Glutamatergic neuron (in vitro differentiated cells): Measurements from ENCODE around the gene PPP1CB. TPM values are rescaled to one million over a fixed set of nuclear protein-coding genes. Genes with fewer than 3 reads are reported as not detected.

ENCODE experiments used
- DNase-seq: peaks from one replicate; pipeline ENCODE4 v3.0.0; 2022
- H3K27ac Mint-ChIP-seq: one replicate; pipeline ENCODE4 v1.8.0; 2020; ENCODE audit warnings: mild to moderate bottlenecking, mixed read lengths, inconsistent platforms; ENCODE audit not compliant: unreplicated experiment
- H3K27me3 Mint-ChIP-seq: one replicate; pipeline ENCODE4 v1.8.0; 2020; ENCODE audit warnings: mild to moderate bottlenecking, moderate library complexity, mixed read lengths, inconsistent platforms; ENCODE audit not compliant: unreplicated experiment
- H3K36me3 Mint-ChIP-seq: one replicate; pipeline ENCODE4 v1.8.0; 2020; ENCODE audit warnings: mild to moderate bottlenecking, mixed read lengths, inconsistent platforms; ENCODE audit not compliant: unreplicated experiment
- H3K4me1 Mint-ChIP-seq: one replicate; pipeline ENCODE4 v1.8.0; 2020; ENCODE audit warnings: mild to moderate bottlenecking, low read depth, mixed read lengths, inconsistent platforms; ENCODE audit not compliant: unreplicated experiment
- H3K4me3 Mint-ChIP-seq: one replicate; pipeline ENCODE4 v1.8.0; 2020; ENCODE audit warnings: mild to moderate bottlenecking, mixed read lengths, inconsistent platforms; ENCODE audit not compliant: unreplicated experiment
- H3K9me3 Mint-ChIP-seq: one replicate; pipeline ENCODE4 v1.8.0; 2020; ENCODE audit warnings: mild to moderate bottlenecking, moderate library complexity, mixed read lengths, inconsistent platforms; ENCODE audit not compliant: unreplicated experiment
- CTCF ChIP-seq: fragments of 200-600 bp; sonication (generic); IDR thresholded peaks from one replicate; pipeline ENCODE4 v1.5.0; 2021; ENCODE audit not compliant: partially characterized antibody, unreplicated experiment
- total RNA-seq: library from RNA; stranded (reverse); fragmentation: NEBNext Ultra II Directional; extraction: Animal tissue kit (Norgen Biotek cat#: 25700); gene quantifications from one replicate; pipeline ENCODE4 v1.2.1, GENCODE V29; 2021; ENCODE audit not compliant: unreplicated experiment

PPP1CB gene
- total RNA-seq, 1 donor from 2014 or later = 144 TPM

GRCh38 chr2:28835781-28836180 lies 84.2 kb downstream of the PPP1CB start:
- Mint-ChIP-seq H3K9me3 (no peaks in the 10 kb centered on the region), H3K36me3 (no peaks in the 10 kb centered on the region), H3K27me3 (no peaks in the 10 kb centered on the region), H3K4me1 (no peaks in the 10 kb centered on the region), H3K4me3 (no peak overlapping the region), H3K27ac (no peak overlapping the region)
- TF ChIP-seq CTCF = no peak
- DNase-seq = no peak

DNA sequence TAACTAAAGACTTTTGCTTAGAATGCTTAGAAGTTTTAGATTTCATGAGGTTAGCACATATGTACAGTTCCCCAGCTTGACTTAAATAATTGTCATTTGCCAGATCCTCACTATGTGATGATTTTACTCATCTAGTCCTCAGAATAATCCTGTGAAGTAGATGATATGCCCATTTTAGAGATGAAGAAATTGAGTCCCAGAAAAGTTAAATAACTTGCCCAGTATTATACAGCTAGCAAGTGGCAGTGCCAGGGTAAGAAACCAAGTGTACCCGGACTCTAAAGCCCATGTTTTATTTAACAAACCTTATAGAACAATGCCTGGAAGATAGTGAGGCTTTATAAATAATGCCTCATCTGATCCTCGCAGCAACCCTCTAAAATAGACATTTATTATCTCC lies 87.3 kb downstream of the PPP1CB start:
- no peaks in the 10 kb centered on the region for H3K4me1 Mint-ChIP-seq
- no peak for TF ChIP-seq CTCF
- H3K4me3 Mint-ChIP-seq = no peak overlapping the region
- no peaks in the 10 kb centered on the region for H3K36me3 Mint-ChIP-seq
- H3K9me3 Mint-ChIP-seq = no peaks in the 10 kb centered on the region
- H3K27ac Mint-ChIP-seq = no peak overlapping the region
- H3K27me3 Mint-ChIP-seq = no peaks in the 10 kb centered on the region
- DNase-seq = no peak

DNA sequence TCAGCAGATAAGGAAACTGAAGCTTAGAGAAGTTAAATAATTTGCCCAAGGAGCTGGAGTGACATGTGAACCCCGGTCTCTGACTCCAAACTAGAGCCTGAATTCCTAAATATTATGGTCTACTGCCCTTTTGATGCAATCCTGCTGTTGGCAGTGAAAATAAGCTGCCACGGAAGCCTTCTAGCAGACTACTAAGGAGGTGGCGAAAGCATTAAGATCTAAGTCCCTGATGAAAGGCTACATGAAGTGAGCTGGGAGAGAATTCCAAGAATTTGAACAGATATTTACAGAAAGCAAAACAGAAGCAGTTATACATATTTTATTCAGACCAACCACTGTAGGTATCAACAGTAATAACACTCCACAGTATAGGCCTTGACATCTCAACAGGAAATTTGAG lies 90.4 kb downstream of the PPP1CB start:
- Mint-ChIP-seq H3K4me1 (no peaks in the 10 kb centered on the region), H3K27me3 (no peaks in the 10 kb centered on the region), H3K9me3 (no peaks in the 10 kb centered on the region), H3K36me3 (peaks cover 5% of the 10 kb centered on the region), H3K4me3 (no peak overlapping the region), H3K27ac (no peak overlapping the region)
- no peak for DNase-seq
- no peak for TF ChIP-seq CTCF

Other genes with a start within 250 kb of the PPP1CB start
- gene SPDYA, start 59.0 kb downstream of the PPP1CB start, total RNA-seq = 0.81 TPM
- 17.5 TPM for gene TRMT61B, start 118.5 kb downstream of the PPP1CB start, total RNA-seq
- gene WDR43, start 142.8 kb downstream of the PPP1CB start, total RNA-seq = 32.5 TPM
- gene TOGARAM2, start 229.5 kb downstream of the PPP1CB start, total RNA-seq = not detected